Ramos (cell line): Measurements from ENCODE around the gene NFKBIE.

Experiments used
- in situ Hi-C: fragments of 300-500 bp; cut with MboI; formaldehyde crosslinking; loops from one replicate; pipeline ENCODE4 v1.14.3; 2022; ENCODE audit warnings: low sequenced_read_pairs; ENCODE audit not compliant: unreplicated experiment

Gene NFKBIE

DNA sequence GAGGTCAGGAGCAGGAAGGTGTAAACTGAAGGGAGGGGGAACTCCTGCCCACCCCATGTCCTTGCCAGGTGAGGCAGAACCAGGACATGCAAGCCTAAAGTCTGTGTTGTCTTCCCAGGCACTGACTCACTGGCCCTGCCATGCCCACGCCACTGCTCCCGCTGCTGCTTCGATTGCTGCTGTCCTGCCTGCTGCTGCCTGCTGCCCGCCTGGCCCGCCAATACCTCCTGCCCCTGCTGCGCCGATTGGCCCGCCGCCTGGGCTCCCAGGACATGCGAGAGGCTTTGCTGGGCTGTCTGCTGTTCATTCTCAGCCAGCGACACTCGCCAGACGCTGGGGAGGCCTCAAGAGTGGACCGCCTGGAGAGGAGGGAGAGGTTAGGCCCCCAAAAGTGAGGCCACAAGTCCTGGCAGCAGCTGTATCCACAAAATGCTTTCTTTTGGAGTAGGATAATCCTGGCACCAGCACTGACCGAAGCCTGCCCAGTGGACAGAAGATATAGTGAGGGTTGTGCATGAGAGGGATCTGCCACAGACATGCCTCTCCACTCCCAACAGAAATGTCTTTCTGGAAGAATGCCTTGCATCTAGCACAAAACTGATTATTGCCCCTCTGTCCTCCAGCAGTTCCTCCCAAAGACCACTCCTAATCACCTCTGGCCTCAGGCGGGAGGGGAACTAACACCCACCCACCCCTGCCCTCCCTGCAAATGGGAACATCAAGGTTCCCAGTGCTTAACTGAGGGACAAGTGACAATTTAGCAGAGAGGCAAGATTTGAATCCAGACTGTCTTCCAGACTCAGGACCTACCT lies 47.8 kb downstream of the NFKBIE start:
- in situ Hi-C loops: no loop called here

DNA sequence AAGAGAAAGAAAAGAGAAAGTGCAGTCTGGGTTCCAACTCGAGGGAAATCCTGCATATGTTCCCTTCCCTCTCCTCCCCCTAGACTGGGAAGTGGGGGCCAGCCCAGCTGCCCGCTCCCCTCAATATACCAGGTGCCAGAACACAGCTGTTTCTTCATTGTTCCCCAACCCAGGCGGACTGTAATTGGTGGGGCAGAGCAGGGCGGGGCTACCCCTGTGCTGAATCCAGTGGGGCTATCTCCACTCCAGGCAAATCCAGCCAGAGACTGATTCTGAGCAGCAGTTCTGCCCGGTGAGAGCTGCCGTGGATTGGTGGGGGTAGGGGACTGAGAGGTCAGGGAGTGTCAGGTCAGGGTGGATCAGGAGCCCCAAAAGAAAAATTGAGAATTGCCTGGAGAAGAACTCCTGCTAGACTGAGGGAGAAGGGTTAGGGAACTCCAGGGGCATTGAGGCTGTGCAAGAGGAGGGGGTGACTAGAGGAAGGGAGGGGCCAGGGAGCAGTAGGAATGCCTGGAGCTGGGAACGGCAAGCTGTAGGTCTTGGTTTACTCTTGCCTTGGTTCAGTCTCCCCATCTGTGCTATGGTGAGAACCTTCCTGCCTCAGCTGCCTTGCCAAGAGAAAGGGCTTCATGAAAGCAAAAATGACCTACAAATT lies 48.5 kb downstream of the NFKBIE start, which contains the start of gene MYMX:
MYMX (plus strand) TSS at position 250 of the 655 bp plus-strand sequence. CDS start 546 bp downstream, outside the sequence.
- in situ Hi-C loops: no loop called here

GRCh38 chr6:44214307-44214706 lies 51.0 kb downstream of the NFKBIE start:
- in situ Hi-C loops: no loop called here

DNA sequence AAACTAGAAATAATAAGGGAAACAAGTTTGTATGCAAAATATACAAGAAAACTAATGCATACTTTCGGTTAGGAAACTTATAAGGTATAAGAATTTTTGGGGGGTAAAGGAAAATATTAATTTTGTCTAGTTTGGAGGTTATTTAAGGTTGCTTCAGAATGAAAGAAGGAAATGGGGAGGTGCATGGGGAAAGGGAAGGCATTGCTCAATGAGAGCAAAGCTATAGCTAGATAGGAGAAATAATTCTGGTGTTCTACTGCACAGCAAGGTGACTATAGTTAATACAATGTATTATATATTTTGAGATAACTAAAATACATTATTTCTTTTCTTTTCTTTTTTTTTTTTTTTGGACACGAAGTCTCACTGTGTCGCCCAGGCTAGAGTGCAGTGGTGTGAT lies 54.1 kb downstream of the NFKBIE start:
- in situ Hi-C loops: no loop called here
